Esophagus squamous epithelium (tissue), 5 donors: ENCODE results near the gene ZNF750. TPM values are rescaled to one million over a fixed set of nuclear protein-coding genes. Genes with fewer than 3 reads are reported as not detected.
A peak's percentile ranks its signal among the peaks of the same experiment; 100 is the strongest.

Experiments used
- DNase-seq: peaks from one replicate; lab custom pipeline; 2025; lab: John Stamatoyannopoulos, UW
- H3K27ac ChIP-seq, 4 donors: fragments of 200-600 bp; sonication (generic); one replicate each; pipeline ENCODE4 v1.5.1; 2016 to 2019; ENCODE audit warnings: mild to moderate bottlenecking in 1 of 4
- H3K27me3 ChIP-seq, 4 donors: fragments of 200-600 bp; sonication (generic); 1 replicate in 3 of 4; 2 replicates in 1 of 4; pipeline versions ENCODE4 v1.5.1 to v1.6.0; 2017 to 2021; ENCODE audit warnings: antibody characterized with exemption in 1 of 4
- H3K36me3 ChIP-seq, 3 donors: fragments of 200-600 bp; sonication (generic); one replicate each; pipeline ENCODE4 v1.5.1; 2016 to 2019
- H3K4me1 ChIP-seq, 3 donors: fragments of 200-600 bp; sonication (generic); one replicate each; pipeline ENCODE4 v1.5.1; 2017 to 2019
- H3K4me3 ChIP-seq, 4 donors: fragments of 200-600 bp; sonication (generic); 1 replicate in 3 of 4; 2 replicates in 1 of 4; pipeline ENCODE4 v1.5.1; 2016 to 2019; ENCODE audit warnings: mild to moderate bottlenecking in 2 of 4, moderate library complexity in 1 of 4
- H3K9me3 ChIP-seq, 3 donors: fragments of 200-600 bp; sonication (generic); one replicate each; pipeline ENCODE4 v1.5.1; 2016 to 2019
- POLR2A ChIP-seq, 4 donors: fragments of 450-650 bp; IDR thresholded peaks; one replicate each; pipeline ENCODE4 v1.6.1; 2017; ENCODE audit warnings: antibody characterized with exemption in 4 of 4, mild to moderate bottlenecking in 4 of 4, moderate library complexity in 3 of 4
- WGBS, 2 donors: methylation state at CpG; one replicate each; pipeline ENCODE4 v1.1.5; 2018; 5-methylcytosine and 5-hydroxymethylcytosine counted together
- intact Hi-C: fragments of 100-400 bp; cut with DNase I; formaldehyde crosslinking; loops from one replicate; pipeline ENCODE4 v1.15.0; 2022
- total RNA-seq, 4 donors: library from RNA; depleted of rRNA; stranded (reverse); fragments of >200 nt; gene quantifications; one replicate each; pipeline ENCODE4 v1.1.0, GENCODE V29; 2016
- TF ChIP-seq, protein P1 (sequence below), 6 experiments: fragments of 450-650 bp in 4 of 6; fragments of 200-600 bp in 2 of 6; sonication (generic) in 2 of 6; IDR thresholded peaks; one replicate each; pipeline ENCODE4 v1.5.1; 2016 to 2019; ENCODE audit warnings: antibody characterized with exemption in 6 of 6, mild to moderate bottlenecking in 4 of 6, moderate library complexity in 4 of 6
- donor health status: DM: yes; HTN: yes; CAD: no.

Gene ZNF750
- total RNA-seq, 4 donors from 2014 or later = 55.4 to 253 (median 96.8) TPM

DNA sequence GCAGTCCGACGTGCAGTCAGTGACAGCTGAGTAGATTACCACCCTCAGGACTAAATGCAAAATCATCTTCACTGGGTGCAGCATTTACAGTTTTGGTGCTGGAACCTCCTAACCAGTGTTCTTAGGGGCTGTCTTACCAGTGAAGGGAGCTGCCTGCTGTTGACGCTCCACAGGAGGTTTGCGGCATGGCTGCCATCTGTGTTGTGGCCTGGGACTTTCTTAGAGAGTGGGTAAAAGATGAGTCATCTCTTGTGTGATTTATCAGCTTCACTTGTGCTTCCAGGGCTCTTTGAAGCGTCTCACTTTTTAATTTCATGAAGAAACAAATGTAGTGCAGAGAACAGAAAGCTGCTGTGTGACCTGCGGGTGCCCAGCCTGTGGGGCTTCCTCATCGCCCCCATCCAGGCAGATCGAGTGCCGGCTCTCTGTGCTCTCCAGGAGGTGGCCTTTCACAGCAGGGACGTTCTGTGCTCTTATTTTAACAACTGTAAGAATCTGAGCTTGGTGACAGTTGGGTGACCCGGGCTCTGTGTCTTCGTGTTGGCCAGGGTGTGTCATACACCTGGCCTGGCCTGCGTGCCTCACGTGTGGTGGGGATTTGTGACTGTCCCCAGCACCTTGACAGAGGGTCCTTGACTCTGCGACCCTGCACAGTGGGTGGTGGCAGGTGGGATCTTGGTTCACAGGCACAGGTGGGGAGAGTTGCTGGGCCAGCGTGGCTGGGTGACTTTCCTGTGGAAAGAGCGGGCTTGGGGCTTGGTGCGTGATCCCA lies 24.3 kb upstream of the ZNF750 start:
- Histone ChIP-seq H3K27me3 (no peaks in the 10 kb centered on the region), H3K36me3 (no peaks in the 10 kb centered on the region), H3K4me3 (no peak overlapping the region), H3K27ac (peak overlapping the region; percentile 75 to 85 (median 82)), H3K9me3 (no peaks in the 10 kb centered on the region), H3K4me1 (peaks cover 47 to 83% (median 48%) of the 10 kb centered on the region in 3 donors)
- no peak for DNase-seq
- WGBS, 2 donors = 27 to 50% methylated on average over 5 to 9 of the region's 18 CpGs
- intact Hi-C loops = no loop called here
- TF ChIP-seq, protein P1, sequence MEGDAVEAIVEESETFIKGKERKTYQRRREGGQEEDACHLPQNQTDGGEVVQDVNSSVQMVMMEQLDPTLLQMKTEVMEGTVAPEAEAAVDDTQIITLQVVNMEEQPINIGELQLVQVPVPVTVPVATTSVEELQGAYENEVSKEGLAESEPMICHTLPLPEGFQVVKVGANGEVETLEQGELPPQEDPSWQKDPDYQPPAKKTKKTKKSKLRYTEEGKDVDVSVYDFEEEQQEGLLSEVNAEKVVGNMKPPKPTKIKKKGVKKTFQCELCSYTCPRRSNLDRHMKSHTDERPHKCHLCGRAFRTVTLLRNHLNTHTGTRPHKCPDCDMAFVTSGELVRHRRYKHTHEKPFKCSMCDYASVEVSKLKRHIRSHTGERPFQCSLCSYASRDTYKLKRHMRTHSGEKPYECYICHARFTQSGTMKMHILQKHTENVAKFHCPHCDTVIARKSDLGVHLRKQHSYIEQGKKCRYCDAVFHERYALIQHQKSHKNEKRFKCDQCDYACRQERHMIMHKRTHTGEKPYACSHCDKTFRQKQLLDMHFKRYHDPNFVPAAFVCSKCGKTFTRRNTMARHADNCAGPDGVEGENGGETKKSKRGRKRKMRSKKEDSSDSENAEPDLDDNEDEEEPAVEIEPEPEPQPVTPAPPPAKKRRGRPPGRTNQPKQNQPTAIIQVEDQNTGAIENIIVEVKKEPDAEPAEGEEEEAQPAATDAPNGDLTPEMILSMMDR (IDR thresholded peaks at IDR 0.05) = no peak
- TF ChIP-seq POLR2A (IDR thresholded peaks at IDR 0.05) = peak in 1 of 4 donors; percentile 11

DNA sequence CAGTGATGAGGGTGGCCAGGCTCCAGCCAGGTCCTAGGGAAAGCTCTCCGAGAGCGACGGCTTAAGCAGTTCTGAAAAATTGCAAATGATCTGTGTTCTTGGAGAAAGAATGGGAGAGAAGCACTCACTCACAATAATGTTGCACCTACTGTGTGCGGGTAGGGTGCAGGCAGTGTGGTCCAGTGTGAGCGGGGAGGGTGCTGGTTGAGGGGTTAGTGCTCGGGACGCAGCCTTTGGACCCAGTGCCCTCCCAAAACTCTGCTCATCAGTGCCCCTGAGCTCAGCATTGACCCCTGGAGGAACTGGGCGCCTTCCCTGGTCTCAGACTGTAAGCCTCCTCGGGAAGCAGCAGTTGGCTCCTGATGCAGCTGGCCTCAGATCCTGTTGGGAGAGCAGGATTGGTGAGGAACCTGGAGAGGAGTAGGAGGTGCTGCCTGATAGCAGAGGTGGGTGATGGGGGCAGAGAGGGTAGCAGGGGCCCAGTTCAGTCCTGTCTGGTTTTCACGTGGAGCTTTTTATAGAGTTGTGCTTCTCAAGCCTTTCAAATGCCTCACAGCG lies 23.6 kb upstream of the ZNF750 start:
- H3K27ac ChIP-seq = peak overlapping the region; percentile 14 to 85 (median 82)
- DNase-seq = no peak
- no peaks in the 10 kb centered on the region for H3K27me3 ChIP-seq
- H3K9me3 ChIP-seq = no peaks in the 10 kb centered on the region
- H3K36me3 ChIP-seq = no peaks in the 10 kb centered on the region
- WGBS, 2 donors = 70 to 90% methylated on average over 6 to 9 of the region's 11 CpGs
- no peak for TF ChIP-seq POLR2A (IDR thresholded peaks at IDR 0.05)
- TF ChIP-seq, protein P1 (IDR thresholded peaks at IDR 0.05) = no peak
- H3K4me1 ChIP-seq = peaks cover 51 to 89% (median 52%) of the 10 kb centered on the region in 3 donors
- H3K4me3 ChIP-seq = no peak overlapping the region
- intact Hi-C loops = no loop called here

DNA sequence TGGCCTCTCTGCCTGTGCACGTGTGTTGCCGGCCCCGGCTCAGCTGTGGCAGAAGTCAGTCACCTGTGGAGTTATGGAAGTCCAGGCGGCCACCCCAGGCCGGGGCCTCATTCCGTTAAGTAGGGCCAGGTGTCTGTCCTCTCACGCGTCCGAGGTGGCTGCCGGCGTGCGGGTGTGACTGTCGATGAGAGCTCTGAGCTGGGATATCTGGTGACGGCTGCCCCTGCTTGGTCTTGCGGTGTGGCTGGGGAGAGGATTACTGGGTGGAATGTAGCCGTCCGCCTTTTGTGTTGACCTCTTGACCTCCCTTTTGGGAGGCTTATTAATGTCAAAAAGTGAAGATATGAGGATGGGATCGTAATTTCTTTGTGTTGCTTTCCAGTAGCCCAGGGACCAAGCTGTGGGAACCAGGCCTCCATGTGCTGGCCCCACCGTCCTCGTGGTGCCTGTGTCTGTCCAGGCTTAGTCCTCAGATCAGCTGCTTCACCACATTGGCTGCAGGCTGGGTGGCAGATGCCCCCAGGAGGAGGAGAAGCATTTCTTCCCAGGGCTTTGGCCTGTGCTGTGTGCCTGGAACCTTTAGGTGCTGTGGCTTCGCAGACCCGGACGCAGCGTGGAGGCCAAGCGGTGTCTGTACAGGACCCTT lies 23.0 kb upstream of the ZNF750 start:
- H3K4me3 ChIP-seq = no peak overlapping the region
- H3K27ac ChIP-seq = peak overlapping the region in 3 of 4 donors; percentile 80 to 85 (median 84)
- no peaks in the 10 kb centered on the region for H3K9me3 ChIP-seq
- no peaks in the 10 kb centered on the region for H3K27me3 ChIP-seq
- 89 to 92% methylated on average over 15 to 21 of the region's 25 CpGs for WGBS, 2 donors
- no peaks in the 10 kb centered on the region for H3K36me3 ChIP-seq
- DNase-seq = no peak
- peaks cover 51 to 91% (median 55%) of the 10 kb centered on the region in 3 donors for H3K4me1 ChIP-seq
- TF ChIP-seq, protein P1 (IDR thresholded peaks at IDR 0.05) = no peak
- no peak for TF ChIP-seq POLR2A (IDR thresholded peaks at IDR 0.05)
- intact Hi-C loops = no loop called here

DNA sequence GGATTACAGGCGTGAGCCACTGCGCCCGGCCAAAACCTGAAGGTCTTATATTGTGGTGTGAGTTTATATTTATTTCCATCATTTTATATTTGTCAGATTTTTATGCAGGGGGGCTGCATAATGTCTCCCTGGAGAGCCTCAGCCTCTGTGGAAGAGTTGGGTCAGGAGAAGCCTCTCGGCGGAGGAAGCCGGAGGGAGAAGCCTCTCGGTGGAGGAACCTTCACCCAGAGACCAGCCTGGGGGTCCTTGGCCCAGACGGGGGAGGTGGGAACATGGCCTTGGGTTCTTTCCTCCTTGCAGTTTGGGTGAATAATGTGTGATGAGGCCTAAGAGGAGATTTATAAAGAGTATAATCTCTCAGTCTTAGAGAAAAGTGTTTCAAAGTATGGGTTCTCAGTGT lies 22.4 kb upstream of the ZNF750 start:
- TF ChIP-seq, protein P1 (IDR thresholded peaks at IDR 0.05) = no peak
- TF ChIP-seq POLR2A (IDR thresholded peaks at IDR 0.05) = no peak
- no peak overlapping the region for H3K4me3 ChIP-seq
- peaks cover 51 to 91% (median 56%) of the 10 kb centered on the region in 3 donors for H3K4me1 ChIP-seq
- no peak for DNase-seq
- H3K27me3 ChIP-seq = no peaks in the 10 kb centered on the region
- WGBS, 2 donors = 94 to 99% methylated on average over 5 to 8 of the region's 8 CpGs
- intact Hi-C loops = no loop called here
- H3K36me3 ChIP-seq = no peaks in the 10 kb centered on the region
- H3K27ac ChIP-seq = peak overlapping the region in 2 of 4 donors; percentile 9 to 17
- H3K9me3 ChIP-seq = no peaks in the 10 kb centered on the region

DNA sequence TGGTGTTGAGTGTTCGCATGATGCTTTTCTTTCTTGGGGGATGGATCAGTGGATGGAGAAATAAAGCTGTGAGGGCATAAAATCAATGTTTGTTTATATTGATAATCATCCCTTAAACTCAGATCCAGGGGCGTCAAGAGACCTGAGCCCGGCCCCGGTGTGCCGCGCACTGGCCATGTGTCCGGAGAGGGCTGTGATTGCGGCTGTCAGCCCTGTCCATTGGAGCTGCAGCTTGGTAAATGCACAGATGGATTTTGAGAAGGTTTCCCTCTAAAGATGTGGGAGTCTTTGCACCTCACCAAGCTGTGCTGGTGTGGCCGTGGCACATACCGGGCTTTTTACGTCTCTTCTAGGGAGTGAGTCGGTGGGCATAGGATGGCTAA lies 21.6 kb upstream of the ZNF750 start:
- no peak for DNase-seq
- Histone ChIP-seq H3K4me3 (no peak overlapping the region), H3K9me3 (no peaks in the 10 kb centered on the region), H3K4me1 (peaks cover 44 to 91% (median 48%) of the 10 kb centered on the region in 3 donors), H3K36me3 (no peaks in the 10 kb centered on the region), H3K27ac (peak overlapping the region in 1 of 4 donors; percentile 88), H3K27me3 (no peaks in the 10 kb centered on the region)
- no peak for TF ChIP-seq POLR2A (IDR thresholded peaks at IDR 0.05)
- TF ChIP-seq, protein P1 (IDR thresholded peaks at IDR 0.05) = no peak
- intact Hi-C loops = no loop called here
- WGBS, 2 donors = 93 to 98% methylated on average over 7 to 12 of the region's 12 CpGs
